ENCODE data around the gene ATF3. TPM values are rescaled to one million over a fixed set of nuclear protein-coding genes. Genes with fewer than 3 reads are reported as not detected.

ATF3 gene
- total RNA-seq, 4 donors from 2014 or later: 8.2 to 71.6 (median 17.2) TPM

DNA sequence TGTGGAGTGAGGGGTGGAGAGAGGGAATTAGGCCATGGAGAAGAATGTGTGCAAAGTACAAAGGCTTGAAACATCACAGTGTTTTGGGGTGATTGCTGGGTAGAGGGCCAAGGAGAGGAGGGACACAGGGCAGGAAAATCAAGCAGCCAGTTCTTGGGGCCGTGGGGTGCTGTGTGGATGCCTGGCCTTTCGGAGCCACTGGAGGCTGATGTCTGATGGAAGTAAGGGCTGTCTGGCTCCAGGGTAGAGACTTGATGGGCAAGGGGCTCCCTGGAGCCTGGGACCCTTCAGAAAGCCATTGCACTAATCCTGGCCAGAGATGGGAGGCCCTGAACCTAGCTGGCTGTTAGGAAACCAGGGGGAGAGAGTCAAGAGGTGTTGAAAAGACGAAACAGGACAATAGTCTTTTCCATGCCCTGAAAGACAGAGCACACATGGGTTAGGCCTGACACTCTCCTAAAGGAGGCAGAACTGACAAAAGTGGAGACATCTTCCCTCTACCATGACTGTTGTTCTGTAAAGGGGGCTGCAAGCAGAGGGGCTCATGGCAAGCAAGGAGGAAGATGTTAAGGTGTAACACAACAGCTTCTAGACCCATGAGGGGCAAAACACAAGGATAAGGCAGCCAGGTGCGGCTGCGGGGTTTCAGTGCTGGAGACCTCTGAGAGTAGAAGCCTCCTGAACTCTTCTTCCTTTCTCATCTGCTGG is 21.0 kb downstream of the ATF3 start:
- TF ChIP-seq CTCF (IDR thresholded peaks at IDR 0.05): no peak
- TF ChIP-seq POLR2A (IDR thresholded peaks at IDR 0.05): no peak
- no peak overlapping the region for H3K4me3 ChIP-seq (ENCODE audit: low read depth, poor library complexity, severe bottlenecking)
- DNase-seq (ENCODE audit: low spot score in 2 of 2): peak in 1 of 2 donors; percentile 39
- intact Hi-C loops (cut with DNase I; ENCODE audit: low total_unique reads): loop anchor here (10.0 kb wide), 1 partner anchor 155 kb away; no protein-coding TSS in a partner anchor
- 84 to 85% methylated on average over 5 of the region's 5 CpGs for WGBS, 2 donors

- peak; percentile 63 to 92 for DNase-seq (ENCODE audit: low spot score in 2 of 2)
- TF ChIP-seq CTCF (IDR thresholded peaks at IDR 0.05): peak in 1 of 3 donors; percentile 48
- no peak for TF ChIP-seq POLR2A (IDR thresholded peaks at IDR 0.05)
These were observed 21.8 kb downstream of the ATF3 start for GRCh38 chr1:212630158-212630900.

DNA sequence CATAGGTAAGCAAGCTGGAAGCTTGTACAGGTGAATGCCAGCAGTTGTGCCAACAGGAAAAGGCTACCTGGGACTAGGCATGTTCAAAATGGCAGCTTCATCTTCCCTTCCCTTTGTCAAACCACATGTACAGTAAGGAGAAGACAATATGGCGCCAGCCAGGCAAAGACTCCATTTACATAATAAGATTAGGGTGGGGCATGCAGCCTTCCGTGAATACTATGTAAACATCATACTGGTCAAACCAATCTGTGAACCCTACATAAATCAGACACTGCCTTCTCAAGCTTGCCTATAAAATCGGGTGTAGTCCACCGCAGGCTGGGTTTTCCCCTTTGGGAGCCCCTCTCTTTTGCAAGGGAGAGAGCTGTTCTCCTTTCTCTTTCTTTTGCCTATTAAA is 24.6 kb downstream of the ATF3 start:
- no peak overlapping the region for H3K4me3 ChIP-seq (ENCODE audit: low read depth, poor library complexity, severe bottlenecking)
- WGBS, 2 donors: 42 to 58% methylated on average over 4 of the region's 4 CpGs
- TF ChIP-seq POLR2A (IDR thresholded peaks at IDR 0.05) (no peak), CTCF (IDR thresholded peaks at IDR 0.05) (no peak)
- intact Hi-C loops (cut with DNase I; ENCODE audit: low total_unique reads): no loop called here
- DNase-seq (ENCODE audit: low spot score in 2 of 2): no peak

More at GRCh38 chr1:212630158-212630900, 21.8 kb downstream of the ATF3 start:
- no peak overlapping the region for H3K4me3 ChIP-seq (ENCODE audit: low read depth, poor library complexity, severe bottlenecking)
- 55 to 62% methylated on average over 15 to 16 of the region's 16 CpGs for WGBS, 2 donors
- intact Hi-C loops (cut with DNase I; ENCODE audit: low total_unique reads): no loop called here

DNA sequence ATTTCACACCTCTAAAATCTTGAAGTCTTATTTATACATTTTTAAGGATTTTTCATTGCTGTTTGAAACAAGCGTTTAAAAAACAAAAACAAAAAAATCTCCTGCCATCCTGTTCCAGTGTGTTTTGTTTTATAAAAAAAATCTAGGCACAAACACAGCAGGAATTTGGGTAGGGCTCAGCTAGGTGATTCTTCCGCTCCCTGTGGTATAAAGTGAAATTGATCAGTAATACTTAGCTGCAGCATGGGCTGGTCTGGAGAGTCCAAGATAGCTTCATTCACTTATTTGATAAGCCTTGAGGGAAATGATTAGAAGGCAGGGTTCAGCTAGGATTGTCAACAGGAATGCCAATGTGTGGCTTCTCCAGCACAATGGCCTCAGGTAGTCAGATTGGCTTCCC is 25.7 kb downstream of the ATF3 start:
- intact Hi-C loops (cut with DNase I; ENCODE audit: low total_unique reads): no loop called here
- DNase-seq (ENCODE audit: low spot score in 2 of 2): no peak
- TF ChIP-seq POLR2A (IDR thresholded peaks at IDR 0.05) (no peak), CTCF (IDR thresholded peaks at IDR 0.05) (no peak)
- WGBS, 2 donors: 95 to 100% methylated on average over 2 of the region's 2 CpGs
- H3K4me3 ChIP-seq (ENCODE audit: low read depth, poor library complexity, severe bottlenecking): no peak overlapping the region

GRCh38 chr1:212635141-212635631 is 26.6 kb downstream of the ATF3 start:
- DNase-seq (ENCODE audit: low spot score in 2 of 2): peak in 1 of 2 donors; percentile 59
- TF ChIP-seq POLR2A (IDR thresholded peaks at IDR 0.05) (no peak), CTCF (IDR thresholded peaks at IDR 0.05) (no peak)
- intact Hi-C loops (cut with DNase I; ENCODE audit: low total_unique reads): no loop called here
- H3K4me3 ChIP-seq (ENCODE audit: low read depth, poor library complexity, severe bottlenecking): no peak overlapping the region
- 75 to 87% methylated on average over 1 of the region's 1 CpG for WGBS, 2 donors

Data from lower leg skin (tissue), 4 donors.